ENCODE results near the gene FOXO3. TPM values are rescaled to one million over a fixed set of nuclear protein-coding genes. Genes with fewer than 3 reads are reported as not detected.

The FOXO3 gene
- total and polyA plus RNA-seq, 2 donors from 2014 or later = 9.4 to 76.1 TPM

DNA sequence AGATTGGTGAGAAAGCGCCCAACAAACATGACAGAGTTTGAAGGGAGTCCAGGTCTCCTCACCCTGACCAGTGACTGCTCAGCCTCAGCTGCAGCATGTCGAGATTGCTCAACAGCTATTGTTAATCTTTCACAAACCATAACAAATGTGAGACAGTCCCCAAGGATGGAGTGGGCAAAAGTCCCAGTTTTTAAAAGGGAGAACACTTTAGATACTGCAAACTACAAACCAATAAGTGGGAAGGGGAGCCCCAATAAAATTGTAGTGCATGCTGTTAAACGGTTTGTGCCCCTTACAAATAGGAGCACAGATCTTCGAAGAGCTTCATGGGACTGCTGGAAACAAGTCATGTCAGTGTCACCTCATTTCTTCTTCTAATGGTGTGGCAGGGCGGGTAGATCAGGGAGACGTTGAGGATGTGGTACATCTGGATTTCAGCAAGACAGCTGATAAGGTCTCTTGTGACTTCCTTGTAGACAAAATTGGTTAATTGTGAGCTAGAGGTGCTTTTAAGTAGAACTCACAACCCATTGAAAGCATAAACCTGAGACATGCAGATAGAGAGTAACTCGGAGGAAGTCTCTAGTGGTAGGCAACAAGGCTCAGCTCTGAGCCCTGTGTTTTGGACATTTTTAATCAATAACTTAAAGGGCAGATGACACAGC is 153.5 kb downstream of the FOXO3 start:
- peak in 2 of 5 donors; percentile 55 to 64 for DNase-seq
- Histone ChIP-seq H3K9me3 (ENCODE audit: control insufficient read depth in 2 of 3, insufficient read depth in 1 of 3, low read length in 3 of 3) (no peaks in the 10 kb centered on the region), H3K27ac (ENCODE audit: low read depth in 2 of 2, low read length in 2 of 2) (peak overlapping the region; percentile 78 to 83), H3K36me3 (ENCODE audit: control insufficient read depth in 2 of 3, insufficient read depth in 3 of 3, low read length in 3 of 3) (no peaks in the 10 kb centered on the region), H3K4me1 (ENCODE audit: control insufficient read depth in 2 of 3, insufficient read depth in 2 of 3, low read depth in 1 of 3, low read length in 3 of 3) (peaks cover 0 to 21% (median 19%) of the 10 kb centered on the region in 3 donors), H3K4me3 (ENCODE audit: low read length in 3 of 3) (peak overlapping the region in 2 of 3 donors; percentile 44 to 50), H3K27me3 (ENCODE audit: control insufficient read depth, insufficient read depth, low read length) (no peaks in the 10 kb centered on the region), H3K9ac (ENCODE audit: low read length in 3 of 3) (no peak overlapping the region)
- no peak for FAIRE-seq
- intact Hi-C loops (cut with DNase I) = no loop called here
- TF ChIP-seq, protein P1, sequence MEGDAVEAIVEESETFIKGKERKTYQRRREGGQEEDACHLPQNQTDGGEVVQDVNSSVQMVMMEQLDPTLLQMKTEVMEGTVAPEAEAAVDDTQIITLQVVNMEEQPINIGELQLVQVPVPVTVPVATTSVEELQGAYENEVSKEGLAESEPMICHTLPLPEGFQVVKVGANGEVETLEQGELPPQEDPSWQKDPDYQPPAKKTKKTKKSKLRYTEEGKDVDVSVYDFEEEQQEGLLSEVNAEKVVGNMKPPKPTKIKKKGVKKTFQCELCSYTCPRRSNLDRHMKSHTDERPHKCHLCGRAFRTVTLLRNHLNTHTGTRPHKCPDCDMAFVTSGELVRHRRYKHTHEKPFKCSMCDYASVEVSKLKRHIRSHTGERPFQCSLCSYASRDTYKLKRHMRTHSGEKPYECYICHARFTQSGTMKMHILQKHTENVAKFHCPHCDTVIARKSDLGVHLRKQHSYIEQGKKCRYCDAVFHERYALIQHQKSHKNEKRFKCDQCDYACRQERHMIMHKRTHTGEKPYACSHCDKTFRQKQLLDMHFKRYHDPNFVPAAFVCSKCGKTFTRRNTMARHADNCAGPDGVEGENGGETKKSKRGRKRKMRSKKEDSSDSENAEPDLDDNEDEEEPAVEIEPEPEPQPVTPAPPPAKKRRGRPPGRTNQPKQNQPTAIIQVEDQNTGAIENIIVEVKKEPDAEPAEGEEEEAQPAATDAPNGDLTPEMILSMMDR (IDR thresholded peaks at IDR 0.05; ENCODE audit: borderline replicate concordance, extremely low read depth, insufficient read depth) = no peak

DNA sequence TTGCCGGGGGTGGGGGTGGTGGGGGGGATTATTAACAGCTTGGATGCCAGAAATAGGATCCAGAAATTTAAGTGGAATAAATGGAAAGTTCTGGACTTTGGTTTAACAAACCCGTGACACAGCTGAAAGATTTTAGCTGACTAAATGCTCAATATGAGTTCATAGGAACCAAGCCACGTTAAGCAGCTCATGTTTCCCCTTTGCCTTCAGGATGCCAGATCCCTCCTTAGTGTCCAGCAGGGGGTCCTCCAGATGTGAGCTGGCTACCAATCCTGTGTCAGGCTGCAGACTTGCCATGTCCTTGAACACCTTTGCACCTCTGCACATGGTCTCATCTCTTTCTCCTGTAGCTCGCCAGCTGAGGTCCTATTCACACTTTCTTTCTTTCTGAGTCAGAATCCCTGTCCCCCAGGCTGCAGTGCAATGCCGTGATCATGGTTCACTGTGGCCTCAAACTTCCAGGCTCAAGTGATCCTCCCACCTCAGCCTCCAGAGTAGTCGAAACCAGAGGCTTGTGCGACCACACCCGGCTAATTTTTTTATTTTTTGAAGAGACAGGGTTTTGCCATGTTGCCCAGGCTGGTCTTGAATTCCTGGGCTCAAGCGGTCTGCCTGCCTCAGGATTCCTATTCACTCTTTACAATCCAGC is 154.2 kb downstream of the FOXO3 start:
- Histone ChIP-seq H3K27me3 (ENCODE audit: control insufficient read depth, insufficient read depth, low read length) (no peaks in the 10 kb centered on the region), H3K4me3 (ENCODE audit: low read length in 3 of 3) (peak overlapping the region in 1 of 3 donors; percentile 23), H3K27ac (ENCODE audit: low read depth in 2 of 2, low read length in 2 of 2) (peak overlapping the region; percentile 60 to 83), H3K4me1 (ENCODE audit: control insufficient read depth in 2 of 3, insufficient read depth in 2 of 3, low read depth in 1 of 3, low read length in 3 of 3) (peaks cover 0 to 19% (median 17%) of the 10 kb centered on the region in 3 donors), H3K9me3 (ENCODE audit: control insufficient read depth in 2 of 3, insufficient read depth in 1 of 3, low read length in 3 of 3) (no peaks in the 10 kb centered on the region), H3K9ac (ENCODE audit: low read length in 3 of 3) (no peak overlapping the region), H3K36me3 (ENCODE audit: control insufficient read depth in 2 of 3, insufficient read depth in 3 of 3, low read length in 3 of 3) (no peaks in the 10 kb centered on the region)
- FAIRE-seq = no peak
- intact Hi-C loops (cut with DNase I) = no loop called here
- TF ChIP-seq, protein P1 (IDR thresholded peaks at IDR 0.05; ENCODE audit: borderline replicate concordance, extremely low read depth, insufficient read depth) = no peak
- peak in 1 of 5 donors; percentile 27 for DNase-seq

DNA sequence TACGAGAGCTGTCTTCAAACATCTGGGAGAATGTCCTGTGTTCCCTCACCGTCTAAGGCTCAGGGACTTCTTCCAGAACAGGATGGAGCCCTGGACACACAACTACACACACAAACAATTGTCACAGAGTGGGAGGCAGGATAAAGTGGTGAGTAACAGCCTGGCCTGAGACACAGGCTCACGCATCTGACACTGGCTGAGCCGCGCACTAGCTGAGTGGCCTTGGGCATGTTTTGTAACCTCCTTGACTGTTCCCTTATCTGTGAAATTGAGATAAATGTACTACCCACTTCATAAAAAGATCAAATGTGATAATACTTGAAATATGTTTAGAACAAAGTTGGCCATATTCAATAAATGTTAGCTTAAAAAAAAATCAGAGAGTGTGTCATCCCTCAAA is 155.1 kb downstream of the FOXO3 start:
- Histone ChIP-seq H3K4me3 (ENCODE audit: low read length in 3 of 3) (no peak overlapping the region), H3K9me3 (ENCODE audit: control insufficient read depth in 2 of 3, insufficient read depth in 1 of 3, low read length in 3 of 3) (no peaks in the 10 kb centered on the region), H3K36me3 (ENCODE audit: control insufficient read depth in 2 of 3, insufficient read depth in 3 of 3, low read length in 3 of 3) (no peaks in the 10 kb centered on the region), H3K27me3 (ENCODE audit: control insufficient read depth, insufficient read depth, low read length) (no peaks in the 10 kb centered on the region), H3K27ac (ENCODE audit: low read depth in 2 of 2, low read length in 2 of 2) (peak overlapping the region in 1 of 2 donors; percentile 16), H3K4me1 (ENCODE audit: control insufficient read depth in 2 of 3, insufficient read depth in 2 of 3, low read depth in 1 of 3, low read length in 3 of 3) (peaks cover 0 to 16% (median 15%) of the 10 kb centered on the region in 3 donors), H3K9ac (ENCODE audit: low read length in 3 of 3) (no peak overlapping the region)
- FAIRE-seq (no peak), DNase-seq (no peak)
- intact Hi-C loops (cut with DNase I) = no loop called here
- TF ChIP-seq, protein P1 (IDR thresholded peaks at IDR 0.05; ENCODE audit: borderline replicate concordance, extremely low read depth, insufficient read depth) = no peak
